Lower leg skin (tissue), 3 donors: ENCODE measurements around the gene C1QTNF1.

Experiments used
- POLR2A ChIP-seq, 2 donors: fragments of 450-650 bp; IDR thresholded peaks; one replicate each; pipeline ENCODE4 v1.6.1; 2016 to 2017; ENCODE audit warnings: antibody characterized with exemption in 2 of 2, mild to moderate bottlenecking in 1 of 2, moderate library complexity in 1 of 2
- TF ChIP-seq, protein P1 (sequence below), 3 donors: fragments of 450-650 bp; IDR thresholded peaks; one replicate each; pipeline ENCODE4 v1.5.1; 2016; ENCODE audit warnings: antibody characterized with exemption in 3 of 3, mild to moderate bottlenecking in 3 of 3, moderate library complexity in 2 of 3

DNA sequence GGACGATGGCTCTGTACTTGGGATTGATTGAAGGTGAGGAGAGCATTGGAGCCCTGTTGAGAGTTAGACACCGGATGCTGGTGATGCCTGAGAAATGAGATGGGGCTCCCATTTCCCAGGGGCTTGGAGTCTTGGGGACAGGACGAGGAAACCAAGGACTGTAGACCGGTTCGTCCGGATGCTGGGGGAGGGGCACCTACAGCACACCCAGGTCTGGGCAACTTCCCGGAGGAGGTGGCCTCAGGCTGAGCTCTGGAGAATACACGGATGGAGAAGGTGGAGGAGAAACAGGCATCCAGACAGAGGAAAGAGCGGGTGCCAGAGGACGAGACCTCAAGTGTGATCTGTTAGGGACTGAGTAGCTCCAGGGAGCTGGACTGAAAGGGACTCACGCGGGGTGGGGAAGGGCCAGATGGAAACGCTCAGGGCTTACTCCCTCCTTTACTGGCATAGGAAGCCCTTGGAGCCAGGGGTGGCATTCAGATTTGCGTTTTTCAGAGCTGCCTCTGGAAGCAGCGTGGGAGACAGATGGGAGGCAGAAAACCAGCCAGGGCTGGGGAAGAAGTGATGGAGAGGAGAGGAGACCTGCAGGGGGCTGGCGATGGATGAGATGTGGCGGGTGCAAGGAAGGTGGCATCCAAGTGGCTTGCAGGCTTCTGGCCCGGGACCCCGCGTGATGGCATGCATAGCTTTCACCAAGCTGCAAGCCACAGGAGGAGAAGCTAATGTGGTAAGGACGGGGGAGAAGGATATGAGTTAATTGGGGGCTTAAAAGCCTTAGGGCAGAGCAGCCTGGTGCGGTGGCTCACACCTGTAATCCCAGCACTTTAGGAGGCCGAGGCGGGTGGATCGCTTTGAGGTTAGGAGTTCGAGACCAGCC is 8.3 kb downstream of the C1QTNF1 start:
- TF ChIP-seq, protein P1, sequence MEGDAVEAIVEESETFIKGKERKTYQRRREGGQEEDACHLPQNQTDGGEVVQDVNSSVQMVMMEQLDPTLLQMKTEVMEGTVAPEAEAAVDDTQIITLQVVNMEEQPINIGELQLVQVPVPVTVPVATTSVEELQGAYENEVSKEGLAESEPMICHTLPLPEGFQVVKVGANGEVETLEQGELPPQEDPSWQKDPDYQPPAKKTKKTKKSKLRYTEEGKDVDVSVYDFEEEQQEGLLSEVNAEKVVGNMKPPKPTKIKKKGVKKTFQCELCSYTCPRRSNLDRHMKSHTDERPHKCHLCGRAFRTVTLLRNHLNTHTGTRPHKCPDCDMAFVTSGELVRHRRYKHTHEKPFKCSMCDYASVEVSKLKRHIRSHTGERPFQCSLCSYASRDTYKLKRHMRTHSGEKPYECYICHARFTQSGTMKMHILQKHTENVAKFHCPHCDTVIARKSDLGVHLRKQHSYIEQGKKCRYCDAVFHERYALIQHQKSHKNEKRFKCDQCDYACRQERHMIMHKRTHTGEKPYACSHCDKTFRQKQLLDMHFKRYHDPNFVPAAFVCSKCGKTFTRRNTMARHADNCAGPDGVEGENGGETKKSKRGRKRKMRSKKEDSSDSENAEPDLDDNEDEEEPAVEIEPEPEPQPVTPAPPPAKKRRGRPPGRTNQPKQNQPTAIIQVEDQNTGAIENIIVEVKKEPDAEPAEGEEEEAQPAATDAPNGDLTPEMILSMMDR (IDR thresholded peaks at IDR 0.05) = no peak
- TF ChIP-seq POLR2A (IDR thresholded peaks at IDR 0.05) = no peak
